Mucosa of rectum (tissue), 2 donors: ENCODE data around the gene CDC25A.

Experiments used
- H3K27ac ChIP-seq, 2 donors: one replicate each; pipeline ENCODE4 v1.7.0; 2013; ENCODE audit warnings: inconsistent platforms in 2 of 2, low read depth in 2 of 2, low read length in 2 of 2
- H3K27me3 ChIP-seq, 2 donors: one replicate each; pipeline ENCODE4 v1.7.0; 2013; ENCODE audit warnings: low read length in 2 of 2; ENCODE audit not compliant: control insufficient read depth in 2 of 2, insufficient read depth in 2 of 2
- H3K36me3 ChIP-seq, 2 donors: one replicate each; pipeline ENCODE4 v1.7.0; 2013; ENCODE audit warnings: low read length in 2 of 2; ENCODE audit not compliant: control insufficient read depth in 2 of 2, insufficient read depth in 2 of 2
- H3K4me1 ChIP-seq, 2 donors: one replicate each; pipeline ENCODE4 v1.7.0; 2013; ENCODE audit warnings: low read length in 2 of 2, mild to moderate bottlenecking in 1 of 2; ENCODE audit not compliant: control insufficient read depth in 2 of 2, insufficient read depth in 2 of 2
- H3K4me3 ChIP-seq, 2 donors: one replicate each; pipeline ENCODE4 v1.7.0; 2013; ENCODE audit warnings: low read length in 2 of 2
- H3K9ac ChIP-seq, 2 donors: one replicate each; pipeline ENCODE4 v1.7.0; 2013; ENCODE audit warnings: low read length in 2 of 2, low read depth in 1 of 2, mild to moderate bottlenecking in 1 of 2
- H3K9me3 ChIP-seq, 2 donors: one replicate each; pipeline ENCODE4 v1.7.0; 2013; ENCODE audit warnings: low read length in 2 of 2; ENCODE audit not compliant: control insufficient read depth in 2 of 2
- donor health status: healthy.
- donor health status: Normal muscosa, but diverticular disease.

The CDC25A gene

GRCh38 chr3:48202632-48203031 is 14.4 kb upstream of the CDC25A start:
- H3K36me3 ChIP-seq: no peaks in the 10 kb centered on the region
- H3K4me3 ChIP-seq: no peak overlapping the region
- no peaks in the 10 kb centered on the region for H3K9me3 ChIP-seq
- H3K4me1 ChIP-seq: no peaks in the 10 kb centered on the region
- H3K27me3 ChIP-seq: no peaks in the 10 kb centered on the region
- no peak overlapping the region for H3K9ac ChIP-seq
- H3K27ac ChIP-seq: no peak overlapping the region

- Histone ChIP-seq H3K4me1 (no peaks in the 10 kb centered on the region), H3K36me3 (no peaks in the 10 kb centered on the region), H3K9me3 (no peaks in the 10 kb centered on the region), H3K9ac (no peak overlapping the region), H3K4me3 (no peak overlapping the region), H3K27ac (no peak overlapping the region), H3K27me3 (no peaks in the 10 kb centered on the region)
Measured at GRCh38 chr3:48199117-48199516, 10.9 kb upstream of the CDC25A start.

GRCh38 chr3:48196611-48197010 is 8.4 kb upstream of the CDC25A start:
- H3K4me3 ChIP-seq: no peak overlapping the region
- H3K9me3 ChIP-seq: no peaks in the 10 kb centered on the region
- no peaks in the 10 kb centered on the region for H3K27me3 ChIP-seq
- no peaks in the 10 kb centered on the region for H3K4me1 ChIP-seq
- H3K36me3 ChIP-seq: no peaks in the 10 kb centered on the region
- no peak overlapping the region for H3K27ac ChIP-seq
- H3K9ac ChIP-seq: no peak overlapping the region

- Histone ChIP-seq H3K4me1 (peaks cover 0 to 3% of the 10 kb centered on the region in 2 donors), H3K9ac (no peak overlapping the region), H3K4me3 (no peak overlapping the region), H3K36me3 (no peaks in the 10 kb centered on the region), H3K27ac (no peak overlapping the region), H3K9me3 (no peaks in the 10 kb centered on the region), H3K27me3 (no peaks in the 10 kb centered on the region)
Measured at GRCh38 chr3:48194446-48195071, 6.3 kb upstream of the CDC25A start.

- Histone ChIP-seq H3K4me3 (no peak overlapping the region), H3K36me3 (no peaks in the 10 kb centered on the region), H3K9me3 (no peaks in the 10 kb centered on the region), H3K27ac (no peak overlapping the region), H3K27me3 (no peaks in the 10 kb centered on the region), H3K4me1 (peaks cover 9 to 16% of the 10 kb centered on the region in 2 donors), H3K9ac (no peak overlapping the region)
Measured at GRCh38 chr3:48190911-48191310, 2.7 kb upstream of the CDC25A start.

GRCh38 chr3:48189321-48189720 is 1.1 kb upstream of the CDC25A start:
- peaks cover 9 to 21% of the 10 kb centered on the region in 2 donors for H3K4me1 ChIP-seq
- H3K9ac ChIP-seq: peak overlapping the region in 1 of 2 donors; percentile 17
- no peak overlapping the region for H3K27ac ChIP-seq
- no peaks in the 10 kb centered on the region for H3K27me3 ChIP-seq
- H3K4me3 ChIP-seq: no peak overlapping the region
- no peaks in the 10 kb centered on the region for H3K36me3 ChIP-seq
- no peaks in the 10 kb centered on the region for H3K9me3 ChIP-seq

- H3K4me3 ChIP-seq: peak overlapping the region; percentile 73 to 89
- H3K9ac ChIP-seq: peak overlapping the region; percentile 56 to 67
- no peaks in the 10 kb centered on the region for H3K9me3 ChIP-seq
- H3K27me3 ChIP-seq: no peaks in the 10 kb centered on the region
- H3K27ac ChIP-seq: peak overlapping the region; percentile 38 to 56
- H3K36me3 ChIP-seq: peaks cover 0 to under 1% of the 10 kb centered on the region in 2 donors
- H3K4me1 ChIP-seq: peaks cover 9 to 21% of the 10 kb centered on the region in 2 donors
Measured at GRCh38 chr3:48187579-48188265, 495 bp downstream of the CDC25A start.

- Histone ChIP-seq H3K4me3 (peak overlapping the region; percentile 73 to 89), H3K36me3 (peaks cover 0 to 2% of the 10 kb centered on the region in 2 donors), H3K4me1 (peaks cover 9 to 21% of the 10 kb centered on the region in 2 donors), H3K9me3 (no peaks in the 10 kb centered on the region), H3K27ac (peak overlapping the region; percentile 38 to 56), H3K27me3 (no peaks in the 10 kb centered on the region), H3K9ac (peak overlapping the region; percentile 56 to 67)
Measured at GRCh38 chr3:48187301-48187578, 977 bp downstream of the CDC25A start.

- Histone ChIP-seq H3K4me3 (peak overlapping the region; percentile 73 to 89), H3K4me1 (peaks cover 9 to 21% of the 10 kb centered on the region in 2 donors), H3K27ac (peak overlapping the region; percentile 15 to 38), H3K36me3 (peaks cover 0 to 2% of the 10 kb centered on the region in 2 donors), H3K9me3 (no peaks in the 10 kb centered on the region), H3K9ac (peak overlapping the region; percentile 56 to 67), H3K27me3 (no peaks in the 10 kb centered on the region)
Measured at GRCh38 chr3:48186631-48187300, 1.5 kb downstream of the CDC25A start.

- peaks cover 7% of the 10 kb centered on the region in 2 donors for H3K36me3 ChIP-seq
- no peak overlapping the region for H3K27ac ChIP-seq
- no peaks in the 10 kb centered on the region for H3K27me3 ChIP-seq
- no peak overlapping the region for H3K4me3 ChIP-seq
- H3K4me1 ChIP-seq: peaks cover 9 to 18% of the 10 kb centered on the region in 2 donors
- H3K9me3 ChIP-seq: no peaks in the 10 kb centered on the region
- H3K9ac ChIP-seq: peak overlapping the region in 1 of 2 donors; percentile 8
Measured at GRCh38 chr3:48185129-48185528, 3.1 kb downstream of the CDC25A start.
